ENCODE results near the gene GFY.

Gene GFY

GRCh38 chr19:49428547-49429451, 3.6 kb downstream of the GFY start:
- no peak for DNase-seq

GRCh38 chr19:49430172-49430677, 5.0 kb downstream of the GFY start:
- DNase-seq, result no peak

- peak; percentile 32 for DNase-seq
These were observed 5.6 kb downstream of the GFY start for GRCh38 chr19:49430678-49431329.

- DNase-seq, result peak; percentile 21
These were observed 6.2 kb downstream of the GFY start for GRCh38 chr19:49431330-49431749.

GRCh38 chr19:49432141-49433073, 7.2 kb downstream of the GFY start:
- DNase-seq, result peak; percentile 20

GRCh38 chr19:49433240-49433901, 8.2 kb downstream of the GFY start:
- no peak for DNase-seq

GRCh38 chr19:49434907-49435583, 9.9 kb downstream of the GFY start:
- no peak for DNase-seq

GRCh38 chr19:49435670-49436069, 10.5 kb downstream of the GFY start:
- no peak for DNase-seq

GRCh38 chr19:49436381-49437017, 11.3 kb downstream of the GFY start:
- DNase-seq, result peak; percentile 69

- no peak for DNase-seq
These were observed 12.0 kb downstream of the GFY start for GRCh38 chr19:49437231-49437630.

GRCh38 chr19:49438261-49438660, 13.1 kb downstream of the GFY start:
- DNase-seq, result no peak

- DNase-seq, result no peak
These were observed 14.6 kb downstream of the GFY start for GRCh38 chr19:49439836-49440235.

- no peak for DNase-seq
These were observed 15.4 kb downstream of the GFY start for GRCh38 chr19:49440439-49441209.

- DNase-seq, result peak; percentile 47
These were observed 16.2 kb downstream of the GFY start, which contains the start of gene SLC17A7 for GRCh38 chr19:49441210-49441959. Gene SLC17A7 (minus strand): TSS chr19:49441527. CDS start chr19:49441379, 148 bp downstream.

- DNase-seq, result no peak
These were observed 16.8 kb downstream of the GFY start for GRCh38 chr19:49441960-49442350.

GRCh38 chr19:49442354-49442753, 17.2 kb downstream of the GFY start:
- peak; percentile 22 for DNase-seq

- DNase-seq, result peak; percentile 80
These were observed 17.7 kb downstream of the GFY start for GRCh38 chr19:49442771-49443365.

- DNase-seq, result peak; percentile 95
These were observed 18.3 kb downstream of the GFY start for GRCh38 chr19:49443366-49444099.
